ENCODE results near the gene AHDC1.

GRCh38 chr1:27600498-27601175 is 3.3 kb downstream of the AHDC1 start:
- no peak for TF ChIP-seq EZH2 (IDR thresholded peaks at IDR 0.05; ENCODE audit: insufficient read depth, poor library complexity, severe bottlenecking)
- TF ChIP-seq EZH2phosphoT487 (IDR thresholded peaks at IDR 0.05; ENCODE audit: insufficient read depth, low read depth), result no peak
